Measurements from ENCODE around the gene PIWIL4.
A peak's percentile ranks its signal among the peaks of the same experiment; 100 is the strongest.
"Not testable (repeated sequence)": the region's sequence is repeated elsewhere in the genome, so short reads cannot be mapped to it uniquely, and the experiment has no call there.

Gene PIWIL4

GRCh38 chr11:94586546-94586945 is 19.4 kb downstream of the PIWIL4 start:
- no peak for DNase-seq

GRCh38 chr11:94586978-94587377 is 19.8 kb downstream of the PIWIL4 start:
- DNase-seq = no peak

- no peak for DNase-seq
Measured at GRCh38 chr11:94588366-94588942, 21.3 kb downstream of the PIWIL4 start.

- DNase-seq = no peak
Measured at GRCh38 chr11:94590352-94591041, 23.3 kb downstream of the PIWIL4 start.

GRCh38 chr11:94593030-94593429 is 25.9 kb downstream of the PIWIL4 start:
- no peak for DNase-seq

GRCh38 chr11:94595076-94595475 is 27.9 kb downstream of the PIWIL4 start:
- no peak for DNase-seq

- no peak for DNase-seq
Measured at GRCh38 chr11:94597896-94598295, 30.7 kb downstream of the PIWIL4 start.

GRCh38 chr11:94599510-94599909 is 32.3 kb downstream of the PIWIL4 start:
- no peak for DNase-seq

GRCh38 chr11:94602430-94603372 is 35.5 kb downstream of the PIWIL4 start:
- peak; percentile 44 for DNase-seq

- DNase-seq = no peak
Measured at GRCh38 chr11:94603587-94603986, 36.4 kb downstream of the PIWIL4 start.

- no peak for DNase-seq
Measured at GRCh38 chr11:94604482-94604881, 37.3 kb downstream of the PIWIL4 start.

GRCh38 chr11:94613120-94613519 is 46.0 kb downstream of the PIWIL4 start:
- no peak for DNase-seq

- peak; percentile 48 for DNase-seq
Measured at GRCh38 chr11:94623120-94623735, 56.1 kb downstream of the PIWIL4 start.

GRCh38 chr11:94625422-94625821 is 58.3 kb downstream of the PIWIL4 start:
- DNase-seq = not testable (repeated sequence)

- not testable (repeated sequence) for DNase-seq
Measured at GRCh38 chr11:94627003-94627560, 59.9 kb downstream of the PIWIL4 start.

- DNase-seq = no peak
Measured at GRCh38 chr11:94629741-94630140, 62.6 kb downstream of the PIWIL4 start.

- no peak for DNase-seq
Measured at GRCh38 chr11:94630221-94630620, 63.1 kb downstream of the PIWIL4 start.

- DNase-seq = no peak
Measured at GRCh38 chr11:94632356-94632755, 65.2 kb downstream of the PIWIL4 start.

- DNase-seq = no peak
Measured at GRCh38 chr11:94635072-94635471, 67.9 kb downstream of the PIWIL4 start.

GRCh38 chr11:94636388-94636949 is 69.3 kb downstream of the PIWIL4 start:
- no peak for DNase-seq

GRCh38 chr11:94638301-94638901 is 71.2 kb downstream of the PIWIL4 start:
- DNase-seq = no peak

- peak; percentile 7 for DNase-seq
Measured at GRCh38 chr11:94638902-94639373, 71.8 kb downstream of the PIWIL4 start.

All from CD4-positive, alpha-beta T cell treated with Interleukin-10 for 1 hour (primary cell).